Caco-2 (cell line): ENCODE results near the gene AMBP. TPM values are rescaled to one million over a fixed set of nuclear protein-coding genes. Genes with fewer than 3 reads are reported as not detected.

Experiments used
- BruUV-seq: library from RNA; stranded (reverse); fragments of 400-500 nt; replicated peaks from 2 replicates; lab custom pipeline; 2021; lab: Mats Ljungman, UMichigan
- CTCF ChIA-PET: fragments of 300-600 bp; sonication (Branson Sonifier 250); formaldehyde crosslinking; loops from one replicate; lab custom pipeline; 2022; ENCODE audit warnings: antibody characterized with exemption; lab: Charles Lee
- POLR2A ChIA-PET: fragments of 300-600 bp; sonication (Branson Sonifier 250); formaldehyde crosslinking; loops from one replicate; lab custom pipeline; 2022; ENCODE audit warnings: antibody characterized with exemption; lab: Charles Lee
- DNase-seq, 2 experiments: peaks; one replicate each; pipeline versions ENCODE4 v3.0.0 to v3.0.0-alpha.2; 2020 to 2022
- H3K27me3 ChIP-seq: replicated peaks from 2 replicates; pipeline ENCODE4 v1.6.0; 2011; ENCODE audit warnings: low read length; ENCODE audit not compliant: control insufficient read depth, insufficient read depth
- H3K36me3 ChIP-seq: 2 replicates; pipeline ENCODE4 v1.5.1; 2011; ENCODE audit warnings: low read length; ENCODE audit not compliant: control insufficient read depth, insufficient read depth
- H3K4me1 ChIP-seq: fragments of 250-450 bp; sonication (Bioruptor Pico); 2 replicates; pipeline ENCODE4 v1.5.1; 2020; ENCODE audit warnings: mild to moderate bottlenecking
- H3K4me3 ChIP-seq: 2 replicates; pipeline ENCODE4 v1.5.1; 2011; ENCODE audit warnings: low read depth, mild to moderate bottlenecking, control low read depth, low read length
- H3K9me3 ChIP-seq: fragments of 250-450 bp; sonication (Bioruptor Pico); 2 replicates; pipeline ENCODE4 v1.5.1; 2020; ENCODE audit warnings: mild to moderate bottlenecking, moderate library complexity
- H3K27ac Mint-ChIP-seq: one replicate; pipeline ENCODE4 v1.8.0; 2022; ENCODE audit warnings: mixed read lengths; ENCODE audit not compliant: unreplicated experiment
- H3K27me3 Mint-ChIP-seq: one replicate; pipeline ENCODE4 v1.8.0; 2022; ENCODE audit warnings: mixed read lengths; ENCODE audit not compliant: insufficient read depth, unreplicated experiment
- H3K36me3 Mint-ChIP-seq: one replicate; pipeline ENCODE4 v1.8.0; 2022; ENCODE audit warnings: mild to moderate bottlenecking, mixed read lengths; ENCODE audit not compliant: insufficient read depth, unreplicated experiment
- H3K4me1 Mint-ChIP-seq: one replicate; pipeline ENCODE4 v1.8.0; 2022; ENCODE audit warnings: low read depth, mixed read lengths; ENCODE audit not compliant: unreplicated experiment
- H3K4me3 Mint-ChIP-seq: one replicate; pipeline ENCODE4 v1.8.0; 2022; ENCODE audit warnings: mild to moderate bottlenecking, moderate library complexity, mixed read lengths; ENCODE audit not compliant: unreplicated experiment
- H3K9me3 Mint-ChIP-seq: one replicate; pipeline ENCODE4 v1.8.0; 2022; ENCODE audit warnings: mixed read lengths; ENCODE audit not compliant: unreplicated experiment
- intact Hi-C: fragments of 100-400 bp; cut with micrococcal nuclease; formaldehyde crosslinking; loops from one replicate; pipeline ENCODE4 v1.10.0; 2022; ENCODE audit not compliant: unreplicated experiment
- total RNA-seq: library from RNA; stranded (reverse); gene quantifications from 2 replicates; pipeline ENCODE4 v1.2.3, GENCODE V29; 2022
- TF ChIP-seq, protein P1 (sequence below), 2 experiments: fragments of 200-600 bp in 1 of 2; IDR thresholded peaks; 1 replicate in 1 of 2; 2 replicates in 1 of 2; pipeline versions ENCODE4 v1.5.1 to v1.8.0; 2011 to 2022; ENCODE audit warnings: antibody characterized with exemption in 1 of 2, control low read depth in 1 of 2, inconsistent platforms in 1 of 2, low read depth in 1 of 2, low read length in 1 of 2, mild to moderate bottlenecking in 1 of 2, moderate library complexity in 1 of 2; ENCODE audit not compliant: insufficient read depth in 1 of 2, severe bottlenecking in 1 of 2, unreplicated experiment in 1 of 2

AMBP gene
- total RNA-seq, 1 experiment from 2014 or later = 2.2 TPM

DNA sequence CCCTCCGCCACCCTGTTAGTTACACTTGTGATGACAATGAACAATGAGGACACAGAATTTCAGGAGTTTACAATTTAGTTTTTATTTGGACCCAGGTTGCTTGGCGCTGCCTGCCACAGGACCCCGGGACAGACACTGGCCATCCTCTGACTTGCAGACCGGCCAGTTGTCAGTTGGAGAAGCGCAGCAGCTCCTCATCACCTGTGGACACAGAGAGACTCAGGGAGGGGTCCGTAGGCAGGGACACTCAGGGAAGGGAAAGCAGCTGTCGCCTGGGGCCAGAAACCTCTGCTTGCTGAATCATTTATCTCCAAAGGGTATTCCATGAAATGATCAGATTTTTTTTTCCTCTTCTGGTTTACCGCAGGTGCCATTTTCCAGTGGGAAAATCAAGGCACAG, 18.0 kb downstream of the AMBP start:
- Mint-ChIP-seq H3K27ac (no peak overlapping the region), H3K36me3 (peaks cover 3% of the 10 kb centered on the region)
- H3K4me1 ChIP-seq = peaks cover 7% of the 10 kb centered on the region; the same call in 1 of the 2 replicates

DNA sequence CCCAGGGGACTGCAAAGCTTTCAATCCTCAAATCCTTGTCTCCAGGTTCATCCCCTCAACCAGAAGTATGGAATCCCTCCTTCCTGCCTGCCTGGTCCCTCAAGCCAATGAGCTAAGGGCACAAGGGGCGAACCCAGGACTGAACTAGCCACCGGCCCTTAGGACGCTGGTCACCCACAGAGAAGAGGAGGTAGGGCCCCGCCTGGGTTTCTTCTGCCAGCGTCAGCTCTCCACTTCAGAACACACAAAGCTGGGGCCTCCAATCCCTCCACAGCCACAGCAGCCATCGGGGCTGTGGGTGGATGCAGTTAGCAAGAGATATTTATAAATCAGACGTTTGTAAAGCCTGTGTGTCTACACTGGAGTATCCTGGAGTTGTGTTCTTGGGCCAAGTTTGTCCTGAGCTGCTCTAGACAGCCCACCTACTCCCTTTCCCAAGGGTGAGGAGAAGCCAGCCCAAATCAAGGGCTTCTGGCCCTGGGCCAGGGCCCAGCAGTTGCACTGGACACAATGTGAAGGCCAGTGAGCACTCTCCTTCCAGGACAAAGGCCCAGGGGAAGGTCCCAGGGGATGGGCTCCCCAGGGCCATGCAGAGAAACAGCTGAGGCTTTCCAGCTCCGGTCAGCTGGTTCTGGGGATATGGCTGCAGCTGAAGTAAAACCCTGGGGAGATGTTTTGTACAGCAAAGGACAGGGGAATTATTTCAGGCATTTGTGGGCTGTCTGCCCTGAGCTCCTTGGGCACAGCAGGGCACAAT, 18.9 kb downstream of the AMBP start:
- Histone ChIP-seq H3K27me3 (no peaks in the 10 kb centered on the region), H3K4me1 (peaks cover 7% of the 10 kb centered on the region; the same call in 1 of the 2 replicates), H3K9me3 (no peaks in the 10 kb centered on the region), H3K4me3 (no peak overlapping the region), H3K36me3 (no peaks in the 10 kb centered on the region)
- H3K27ac Mint-ChIP-seq = no peak overlapping the region
- no peaks in the 10 kb centered on the region for H3K9me3 Mint-ChIP-seq
- H3K4me3 Mint-ChIP-seq = no peak overlapping the region
- BruUV-seq = no TSS peak
- CTCF ChIA-PET = no interaction called here
- POLR2A ChIA-PET = no interaction called here
- H3K36me3 Mint-ChIP-seq = peaks cover 5% of the 10 kb centered on the region
- TF ChIP-seq, protein P1, sequence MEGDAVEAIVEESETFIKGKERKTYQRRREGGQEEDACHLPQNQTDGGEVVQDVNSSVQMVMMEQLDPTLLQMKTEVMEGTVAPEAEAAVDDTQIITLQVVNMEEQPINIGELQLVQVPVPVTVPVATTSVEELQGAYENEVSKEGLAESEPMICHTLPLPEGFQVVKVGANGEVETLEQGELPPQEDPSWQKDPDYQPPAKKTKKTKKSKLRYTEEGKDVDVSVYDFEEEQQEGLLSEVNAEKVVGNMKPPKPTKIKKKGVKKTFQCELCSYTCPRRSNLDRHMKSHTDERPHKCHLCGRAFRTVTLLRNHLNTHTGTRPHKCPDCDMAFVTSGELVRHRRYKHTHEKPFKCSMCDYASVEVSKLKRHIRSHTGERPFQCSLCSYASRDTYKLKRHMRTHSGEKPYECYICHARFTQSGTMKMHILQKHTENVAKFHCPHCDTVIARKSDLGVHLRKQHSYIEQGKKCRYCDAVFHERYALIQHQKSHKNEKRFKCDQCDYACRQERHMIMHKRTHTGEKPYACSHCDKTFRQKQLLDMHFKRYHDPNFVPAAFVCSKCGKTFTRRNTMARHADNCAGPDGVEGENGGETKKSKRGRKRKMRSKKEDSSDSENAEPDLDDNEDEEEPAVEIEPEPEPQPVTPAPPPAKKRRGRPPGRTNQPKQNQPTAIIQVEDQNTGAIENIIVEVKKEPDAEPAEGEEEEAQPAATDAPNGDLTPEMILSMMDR (IDR thresholded peaks at IDR 0.05; ENCODE audit: insufficient read depth in 1 of 2, low read depth in 1 of 2, low read length in 1 of 2, severe bottlenecking in 1 of 2, unreplicated experiment in 1 of 2) = no peak
- DNase-seq = no peak
- intact Hi-C loops = no loop called here
- no peaks in the 10 kb centered on the region for H3K27me3 Mint-ChIP-seq
- H3K4me1 Mint-ChIP-seq = peaks cover 8% of the 10 kb centered on the region

More for the DNA sequence above, 18.0 kb downstream of the AMBP start:
- Mint-ChIP-seq H3K4me1 (peaks cover 8% of the 10 kb centered on the region), H3K4me3 (no peak overlapping the region), H3K27me3 (no peaks in the 10 kb centered on the region), H3K9me3 (no peaks in the 10 kb centered on the region)
- BruUV-seq = no TSS peak
- no peak for DNase-seq
- ChIA-PET POLR2A (no interaction called here), CTCF (no interaction called here)
- no peaks in the 10 kb centered on the region for H3K9me3 ChIP-seq
- intact Hi-C loops = no loop called here
- H3K4me3 ChIP-seq = no peak overlapping the region
- H3K36me3 ChIP-seq = no peaks in the 10 kb centered on the region
- TF ChIP-seq, protein P1 (IDR thresholded peaks at IDR 0.05; ENCODE audit: insufficient read depth in 1 of 2, low read depth in 1 of 2, low read length in 1 of 2, severe bottlenecking in 1 of 2, unreplicated experiment in 1 of 2) = no peak
- no peaks in the 10 kb centered on the region for H3K27me3 ChIP-seq

DNA sequence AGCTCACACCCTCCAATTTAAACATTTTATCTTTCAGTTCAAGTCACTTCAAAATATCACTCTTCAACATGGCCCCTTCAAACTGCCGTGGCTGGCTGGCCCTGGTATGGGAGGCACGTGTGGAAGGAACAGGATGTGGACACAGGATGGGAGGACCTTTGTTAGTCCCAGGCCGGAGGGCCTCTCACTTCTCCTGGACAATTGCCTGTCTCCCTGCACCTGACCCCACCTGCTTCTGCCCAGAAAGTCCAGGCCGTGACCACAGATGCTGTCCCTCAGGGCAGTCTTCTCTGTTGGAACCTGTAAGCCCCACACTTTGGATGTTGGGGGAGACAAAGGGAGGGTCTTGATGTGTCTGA, 19.4 kb downstream of the AMBP start:
- no peak for DNase-seq
- ChIA-PET CTCF (no interaction called here), POLR2A (no interaction called here)
- no peaks in the 10 kb centered on the region for H3K27me3 Mint-ChIP-seq
- no peaks in the 10 kb centered on the region for H3K9me3 Mint-ChIP-seq
- no peak overlapping the region for H3K4me3 Mint-ChIP-seq
- H3K36me3 ChIP-seq = no peaks in the 10 kb centered on the region
- H3K36me3 Mint-ChIP-seq = peaks cover 5% of the 10 kb centered on the region
- no TSS peak for BruUV-seq
- H3K4me1 ChIP-seq = peaks cover 7% of the 10 kb centered on the region; the same call in 1 of the 2 replicates
- no peaks in the 10 kb centered on the region for H3K9me3 ChIP-seq
- H3K4me1 Mint-ChIP-seq = peaks cover 8% of the 10 kb centered on the region
- no peaks in the 10 kb centered on the region for H3K27me3 ChIP-seq
- intact Hi-C loops = no loop called here
- no peak overlapping the region for H3K27ac Mint-ChIP-seq
- H3K4me3 ChIP-seq = no peak overlapping the region
- TF ChIP-seq, protein P1 (IDR thresholded peaks at IDR 0.05; ENCODE audit: insufficient read depth in 1 of 2, low read depth in 1 of 2, low read length in 1 of 2, severe bottlenecking in 1 of 2, unreplicated experiment in 1 of 2) = no peak
